H1 (cell line): ENCODE measurements around the gene NEUROG1. TPM values are rescaled to one million over a fixed set of nuclear protein-coding genes. Genes with fewer than 3 reads are reported as not detected.

ENCODE experiments used
- polyA plus RNA-seq, 7 experiments: library from polyadenylated mRNA; depleted of rRNA in 3 of 7; stranded (reverse) in 5 of 7; unstranded in 2 of 7; fragments of >200 nt in 5 of 7; fragments of 200-250 nt in 2 of 7; gene quantifications; 1 replicate in 5 of 7; 2 replicates in 1 of 7; 4 replicates in 1 of 7; pipeline versions ENCODE4 v1.2.1 to v1.2.3, GENCODE V29; 2011 to 2013; ENCODE audit warnings: missing spikeins in 2 of 7, mixed read lengths in 2 of 7
- total RNA-seq: library from RNA; stranded (reverse); fragmentation: NEBNext Ultra II Directional; extraction: Animal tissue kit (Norgen Biotek cat#: 25700); gene quantifications from 2 replicates; pipeline ENCODE4 v1.2.1, GENCODE V29; 2021
- TF ChIP-seq, protein P1 (sequence below): fragments of 300-600 bp; sonication (generic); IDR thresholded peaks from 2 replicates; pipeline ENCODE4 v1.7.1; 2012; ENCODE audit warnings: low read length, moderate library complexity, mild to moderate bottlenecking, inconsistent platforms; ENCODE audit not compliant: insufficient replicate concordance

NEUROG1 gene
- total and polyA plus RNA-seq, 2 of the 8 experiments (the other 6 are each of a cell fraction or from before 2014, with no cell fraction given), result not detected

DNA sequence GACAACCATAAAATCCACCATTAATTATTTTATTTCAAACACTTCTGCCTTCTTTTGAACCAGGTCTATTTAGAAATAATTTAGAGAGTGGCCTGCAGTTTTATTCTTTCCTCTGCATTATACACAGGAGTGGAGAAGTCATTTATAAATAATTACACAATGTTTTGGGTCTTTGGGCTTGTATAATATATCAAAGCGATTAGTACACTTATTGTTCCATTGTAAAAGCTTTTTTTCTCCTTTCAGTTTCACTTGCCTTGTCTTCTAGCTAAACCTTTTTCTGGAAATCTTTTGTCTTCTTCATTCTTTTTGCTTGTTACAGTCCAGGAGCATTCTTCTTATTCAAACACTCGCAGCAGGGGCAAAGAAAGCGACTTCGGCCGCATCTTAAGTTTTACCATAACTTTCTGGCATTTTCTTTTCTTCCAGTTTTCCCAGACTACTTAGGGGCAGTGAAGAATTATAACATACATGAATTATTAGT lies 7.3 kb upstream of the NEUROG1 start (continued):
- TF ChIP-seq, protein P1, sequence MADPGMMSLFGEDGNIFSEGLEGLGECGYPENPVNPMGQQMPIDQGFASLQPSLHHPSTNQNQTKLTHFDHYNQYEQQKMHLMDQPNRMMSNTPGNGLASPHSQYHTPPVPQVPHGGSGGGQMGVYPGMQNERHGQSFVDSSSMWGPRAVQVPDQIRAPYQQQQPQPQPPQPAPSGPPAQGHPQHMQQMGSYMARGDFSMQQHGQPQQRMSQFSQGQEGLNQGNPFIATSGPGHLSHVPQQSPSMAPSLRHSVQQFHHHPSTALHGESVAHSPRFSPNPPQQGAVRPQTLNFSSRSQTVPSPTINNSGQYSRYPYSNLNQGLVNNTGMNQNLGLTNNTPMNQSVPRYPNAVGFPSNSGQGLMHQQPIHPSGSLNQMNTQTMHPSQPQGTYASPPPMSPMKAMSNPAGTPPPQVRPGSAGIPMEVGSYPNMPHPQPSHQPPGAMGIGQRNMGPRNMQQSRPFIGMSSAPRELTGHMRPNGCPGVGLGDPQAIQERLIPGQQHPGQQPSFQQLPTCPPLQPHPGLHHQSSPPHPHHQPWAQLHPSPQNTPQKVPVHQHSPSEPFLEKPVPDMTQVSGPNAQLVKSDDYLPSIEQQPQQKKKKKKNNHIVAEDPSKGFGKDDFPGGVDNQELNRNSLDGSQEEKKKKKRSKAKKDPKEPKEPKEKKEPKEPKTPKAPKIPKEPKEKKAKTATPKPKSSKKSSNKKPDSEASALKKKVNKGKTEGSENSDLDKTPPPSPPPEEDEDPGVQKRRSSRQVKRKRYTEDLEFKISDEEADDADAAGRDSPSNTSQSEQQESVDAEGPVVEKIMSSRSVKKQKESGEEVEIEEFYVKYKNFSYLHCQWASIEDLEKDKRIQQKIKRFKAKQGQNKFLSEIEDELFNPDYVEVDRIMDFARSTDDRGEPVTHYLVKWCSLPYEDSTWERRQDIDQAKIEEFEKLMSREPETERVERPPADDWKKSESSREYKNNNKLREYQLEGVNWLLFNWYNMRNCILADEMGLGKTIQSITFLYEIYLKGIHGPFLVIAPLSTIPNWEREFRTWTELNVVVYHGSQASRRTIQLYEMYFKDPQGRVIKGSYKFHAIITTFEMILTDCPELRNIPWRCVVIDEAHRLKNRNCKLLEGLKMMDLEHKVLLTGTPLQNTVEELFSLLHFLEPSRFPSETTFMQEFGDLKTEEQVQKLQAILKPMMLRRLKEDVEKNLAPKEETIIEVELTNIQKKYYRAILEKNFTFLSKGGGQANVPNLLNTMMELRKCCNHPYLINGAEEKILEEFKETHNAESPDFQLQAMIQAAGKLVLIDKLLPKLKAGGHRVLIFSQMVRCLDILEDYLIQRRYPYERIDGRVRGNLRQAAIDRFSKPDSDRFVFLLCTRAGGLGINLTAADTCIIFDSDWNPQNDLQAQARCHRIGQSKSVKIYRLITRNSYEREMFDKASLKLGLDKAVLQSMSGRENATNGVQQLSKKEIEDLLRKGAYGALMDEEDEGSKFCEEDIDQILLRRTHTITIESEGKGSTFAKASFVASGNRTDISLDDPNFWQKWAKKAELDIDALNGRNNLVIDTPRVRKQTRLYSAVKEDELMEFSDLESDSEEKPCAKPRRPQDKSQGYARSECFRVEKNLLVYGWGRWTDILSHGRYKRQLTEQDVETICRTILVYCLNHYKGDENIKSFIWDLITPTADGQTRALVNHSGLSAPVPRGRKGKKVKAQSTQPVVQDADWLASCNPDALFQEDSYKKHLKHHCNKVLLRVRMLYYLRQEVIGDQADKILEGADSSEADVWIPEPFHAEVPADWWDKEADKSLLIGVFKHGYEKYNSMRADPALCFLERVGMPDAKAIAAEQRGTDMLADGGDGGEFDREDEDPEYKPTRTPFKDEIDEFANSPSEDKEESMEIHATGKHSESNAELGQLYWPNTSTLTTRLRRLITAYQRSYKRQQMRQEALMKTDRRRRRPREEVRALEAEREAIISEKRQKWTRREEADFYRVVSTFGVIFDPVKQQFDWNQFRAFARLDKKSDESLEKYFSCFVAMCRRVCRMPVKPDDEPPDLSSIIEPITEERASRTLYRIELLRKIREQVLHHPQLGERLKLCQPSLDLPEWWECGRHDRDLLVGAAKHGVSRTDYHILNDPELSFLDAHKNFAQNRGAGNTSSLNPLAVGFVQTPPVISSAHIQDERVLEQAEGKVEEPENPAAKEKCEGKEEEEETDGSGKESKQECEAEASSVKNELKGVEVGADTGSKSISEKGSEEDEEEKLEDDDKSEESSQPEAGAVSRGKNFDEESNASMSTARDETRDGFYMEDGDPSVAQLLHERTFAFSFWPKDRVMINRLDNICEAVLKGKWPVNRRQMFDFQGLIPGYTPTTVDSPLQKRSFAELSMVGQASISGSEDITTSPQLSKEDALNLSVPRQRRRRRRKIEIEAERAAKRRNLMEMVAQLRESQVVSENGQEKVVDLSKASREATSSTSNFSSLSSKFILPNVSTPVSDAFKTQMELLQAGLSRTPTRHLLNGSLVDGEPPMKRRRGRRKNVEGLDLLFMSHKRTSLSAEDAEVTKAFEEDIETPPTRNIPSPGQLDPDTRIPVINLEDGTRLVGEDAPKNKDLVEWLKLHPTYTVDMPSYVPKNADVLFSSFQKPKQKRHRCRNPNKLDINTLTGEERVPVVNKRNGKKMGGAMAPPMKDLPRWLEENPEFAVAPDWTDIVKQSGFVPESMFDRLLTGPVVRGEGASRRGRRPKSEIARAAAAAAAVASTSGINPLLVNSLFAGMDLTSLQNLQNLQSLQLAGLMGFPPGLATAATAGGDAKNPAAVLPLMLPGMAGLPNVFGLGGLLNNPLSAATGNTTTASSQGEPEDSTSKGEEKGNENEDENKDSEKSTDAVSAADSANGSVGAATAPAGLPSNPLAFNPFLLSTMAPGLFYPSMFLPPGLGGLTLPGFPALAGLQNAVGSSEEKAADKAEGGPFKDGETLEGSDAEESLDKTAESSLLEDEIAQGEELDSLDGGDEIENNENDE, result peak; percentile 63
- TF ChIP-seq, all 59 proteins: peak for 1
